Measurements from ENCODE around the gene CAMK2B.

The CAMK2B gene

GRCh38 chr7:44329081-44329480 is 3.7 kb upstream of the CAMK2B start:
- DNase-seq: no peak

- DNase-seq: no peak
These were observed 2.6 kb upstream of the CAMK2B start for GRCh38 chr7:44327981-44328380.

GRCh38 chr7:44326261-44327125 is 1.1 kb upstream of the CAMK2B start:
- DNase-seq: no peak

GRCh38 chr7:44325811-44326241 is 432 bp upstream of the CAMK2B start:
- peak in 1 of 2 experiments; percentile 30 for DNase-seq

- DNase-seq: no peak
These were observed 753 bp downstream of the CAMK2B start for GRCh38 chr7:44324481-44325200.

GRCh38 chr7:44324204-44324480 is 1.3 kb downstream of the CAMK2B start:
- DNase-seq: no peak

GRCh38 chr7:44323381-44324203 is 1.8 kb downstream of the CAMK2B start:
- DNase-seq: no peak

- DNase-seq: no peak
These were observed 2.6 kb downstream of the CAMK2B start for GRCh38 chr7:44322631-44323363.

- DNase-seq: no peak
These were observed 3.6 kb downstream of the CAMK2B start for GRCh38 chr7:44321796-44322195.

GRCh38 chr7:44320794-44321371 is 4.5 kb downstream of the CAMK2B start:
- no peak for DNase-seq

- DNase-seq: no peak
These were observed 5.3 kb downstream of the CAMK2B start for GRCh38 chr7:44320141-44320540.

- no peak for DNase-seq
These were observed 7.1 kb downstream of the CAMK2B start for GRCh38 chr7:44318332-44318731.

GRCh38 chr7:44315301-44315903 is 10.0 kb downstream of the CAMK2B start:
- DNase-seq: no peak

GRCh38 chr7:44313621-44314031 is 11.8 kb downstream of the CAMK2B start:
- no peak for DNase-seq

- no peak for DNase-seq
These were observed 12.4 kb downstream of the CAMK2B start for GRCh38 chr7:44313016-44313415.

GRCh38 chr7:44311561-44312495 is 13.6 kb downstream of the CAMK2B start:
- no peak for DNase-seq

GRCh38 chr7:44310221-44310848 is 15.1 kb downstream of the CAMK2B start:
- no peak for DNase-seq

GRCh38 chr7:44309271-44310091 is 15.9 kb downstream of the CAMK2B start:
- DNase-seq: peak; percentile 13 to 24

- no peak for DNase-seq
These were observed 16.7 kb downstream of the CAMK2B start for GRCh38 chr7:44308596-44309270.
